ENCODE results near the gene CDC42EP1.

CDC42EP1 gene

GRCh38 chr22:37564111-37564711, 3.9 kb downstream of the CDC42EP1 start:
- Histone ChIP-seq H3K4me1 (ENCODE audit: low read length) (peaks cover 19% of the 10 kb centered on the region), H3K4me3 (ENCODE audit: low read length) (no peak overlapping the region), H2AFZ (ENCODE audit: low read length) (no peak overlapping the region), H3K36me3 (replicated peaks; ENCODE audit: insufficient read depth, low read length) (no peaks in the 10 kb centered on the region), H3K9me3 (replicated peaks; ENCODE audit: insufficient read depth, low read length) (no peaks in the 10 kb centered on the region), H3K79me2 (ENCODE audit: low read length) (no peaks in the 10 kb centered on the region), H3F3A (ENCODE audit: insufficient read depth, low read length) (no peaks in the 10 kb centered on the region), H3K4me2 (ENCODE audit: low read depth, low read length) (no peak overlapping the region), H3K27ac (ENCODE audit: low read length) (no peak overlapping the region), H3K27me3 (replicated peaks; ENCODE audit: insufficient read depth, low read length) (peaks cover 28% of the 10 kb centered on the region), H3K9me2 (replicated peaks; ENCODE audit: insufficient read depth, low read length) (no peaks in the 10 kb centered on the region), H4K20me1 (ENCODE audit: insufficient read depth, low read length) (no peaks in the 10 kb centered on the region), H3K9ac (ENCODE audit: low read length) (no peak overlapping the region)
- no peak for DNase-seq
- TF ChIP-seq EZH2 (optimal IDR thresholded peaks at IDR 0.05; ENCODE audit: low read depth, low read length) (no peak), CTCF (IDR thresholded peaks at IDR 0.05; ENCODE audit: low read length) (no peak), EZH2phosphoT487 (IDR thresholded peaks at IDR 0.05; ENCODE audit: low read length) (no peak)

GRCh38 chr22:37565830-37566229, 5.5 kb downstream of the CDC42EP1 start:
- DNase-seq, result no peak
- H4K20me1 ChIP-seq (ENCODE audit: insufficient read depth, low read length), result no peaks in the 10 kb centered on the region
- H3K9me3 ChIP-seq (replicated peaks; ENCODE audit: insufficient read depth, low read length), result no peaks in the 10 kb centered on the region
- H3K9ac ChIP-seq (ENCODE audit: low read length), result no peak overlapping the region
- no peaks in the 10 kb centered on the region for H3K9me2 ChIP-seq (replicated peaks; ENCODE audit: insufficient read depth, low read length)
- no peak for TF ChIP-seq EZH2phosphoT487 (IDR thresholded peaks at IDR 0.05; ENCODE audit: low read length)
- TF ChIP-seq CTCF (IDR thresholded peaks at IDR 0.05; ENCODE audit: low read length), result no peak
- TF ChIP-seq EZH2 (optimal IDR thresholded peaks at IDR 0.05; ENCODE audit: low read depth, low read length), result no peak
- no peaks in the 10 kb centered on the region for H3K36me3 ChIP-seq (replicated peaks; ENCODE audit: insufficient read depth, low read length)
- no peak overlapping the region for H3K4me2 ChIP-seq (ENCODE audit: low read depth, low read length)
- H3K4me3 ChIP-seq (ENCODE audit: low read length), result no peak overlapping the region
- H3K79me2 ChIP-seq (ENCODE audit: low read length), result no peaks in the 10 kb centered on the region
- H3F3A ChIP-seq (ENCODE audit: insufficient read depth, low read length), result no peaks in the 10 kb centered on the region
- H3K27me3 ChIP-seq (replicated peaks; ENCODE audit: insufficient read depth, low read length), result peaks cover 18% of the 10 kb centered on the region
- H3K27ac ChIP-seq (ENCODE audit: low read length), result no peak overlapping the region
- peaks cover 19% of the 10 kb centered on the region for H3K4me1 ChIP-seq (ENCODE audit: low read length)
- no peak overlapping the region for H2AFZ ChIP-seq (ENCODE audit: low read length)

DNA sequence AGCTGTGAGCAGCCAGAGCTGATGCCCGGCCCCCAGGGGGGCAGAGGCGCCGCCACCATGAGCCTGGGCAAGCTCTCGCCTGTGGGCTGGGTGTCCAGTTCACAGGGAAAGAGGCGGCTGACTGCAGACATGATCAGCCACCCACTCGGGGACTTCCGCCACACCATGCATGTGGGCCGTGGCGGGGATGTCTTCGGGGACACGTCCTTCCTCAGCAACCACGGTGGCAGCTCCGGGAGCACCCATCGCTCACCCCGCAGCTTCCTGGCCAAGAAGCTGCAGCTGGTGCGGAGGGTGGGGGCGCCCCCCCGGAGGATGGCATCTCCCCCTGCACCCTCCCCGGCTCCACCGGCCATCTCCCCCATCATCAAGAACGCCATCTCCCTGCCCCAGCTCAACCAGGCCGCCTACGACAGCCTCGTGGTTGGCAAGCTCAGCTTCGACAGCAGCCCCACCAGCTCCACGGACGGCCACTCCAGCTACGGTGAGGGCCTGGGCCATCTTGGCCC, 6.1 kb downstream of the CDC42EP1 start:
- Histone ChIP-seq H4K20me1 (ENCODE audit: insufficient read depth, low read length) (no peaks in the 10 kb centered on the region), H3K4me1 (ENCODE audit: low read length) (peaks cover 19% of the 10 kb centered on the region), H3F3A (ENCODE audit: insufficient read depth, low read length) (no peaks in the 10 kb centered on the region), H3K36me3 (replicated peaks; ENCODE audit: insufficient read depth, low read length) (no peaks in the 10 kb centered on the region), H3K4me2 (ENCODE audit: low read depth, low read length) (peak overlapping the region; percentile 71; the same call in 1 of the 2 replicates), H3K27ac (ENCODE audit: low read length) (no peak overlapping the region), H3K27me3 (replicated peaks; ENCODE audit: insufficient read depth, low read length) (peaks cover 18% of the 10 kb centered on the region), H3K9me3 (replicated peaks; ENCODE audit: insufficient read depth, low read length) (no peaks in the 10 kb centered on the region), H3K9ac (ENCODE audit: low read length) (no peak overlapping the region), H3K79me2 (ENCODE audit: low read length) (no peaks in the 10 kb centered on the region), H3K4me3 (ENCODE audit: low read length) (no peak overlapping the region), H3K9me2 (replicated peaks; ENCODE audit: insufficient read depth, low read length) (no peaks in the 10 kb centered on the region), H2AFZ (ENCODE audit: low read length) (no peak overlapping the region)
- no peak for TF ChIP-seq EZH2phosphoT487 (IDR thresholded peaks at IDR 0.05; ENCODE audit: low read length)
- TF ChIP-seq EZH2 (optimal IDR thresholded peaks at IDR 0.05; ENCODE audit: low read depth, low read length), result no peak
- TF ChIP-seq CTCF (IDR thresholded peaks at IDR 0.05; ENCODE audit: low read length), result no peak
- DNase-seq, result no peak
